Mesenchymal stem cell (in vitro differentiated cells and primary cell): ENCODE results near the gene CFAP157.

Source experiments
- DNase-seq: peaks from one replicate; pipeline ENCODE4 v3.0.0-alpha.2; 2013
- H2AFZ ChIP-seq: one replicate; pipeline ENCODE4 v1.6.1; 2013; ENCODE audit warnings: low read depth, mild to moderate bottlenecking, control low read depth, inconsistent platforms, low read length, moderate library complexity
- H2AK5ac ChIP-seq: 2 replicates; pipeline ENCODE4 v1.6.1; 2013; ENCODE audit warnings: low read length, moderate library complexity, mild to moderate bottlenecking, inconsistent platforms; ENCODE audit not compliant: severe bottlenecking
- H2BK120ac ChIP-seq: one replicate; pipeline ENCODE4 v1.6.1; 2013; ENCODE audit warnings: low read depth, mild to moderate bottlenecking, inconsistent platforms, low read length, moderate library complexity
- H2BK12ac ChIP-seq, 2 experiments: one replicate each; pipeline ENCODE4 v1.6.1; 2013; ENCODE audit warnings: inconsistent platforms in 2 of 2, low read length in 2 of 2, mild to moderate bottlenecking in 2 of 2, moderate library complexity in 2 of 2, control low read depth in 1 of 2
- H2BK15ac ChIP-seq: one replicate; pipeline ENCODE4 v1.6.1; 2013; ENCODE audit warnings: mild to moderate bottlenecking, low read depth, inconsistent platforms; ENCODE audit not compliant: poor library complexity, severe bottlenecking
- H2BK5ac ChIP-seq: 2 replicates; pipeline ENCODE4 v1.6.1; 2013; ENCODE audit warnings: low read depth, mild to moderate bottlenecking, low read length, control low read depth, inconsistent platforms; ENCODE audit not compliant: poor library complexity, severe bottlenecking
- H3K14ac ChIP-seq, 2 experiments: one replicate each; pipeline ENCODE4 v1.6.1; 2013; ENCODE audit warnings: inconsistent platforms in 2 of 2, low read length in 2 of 2, control low read depth in 1 of 2, mild to moderate bottlenecking in 1 of 2, moderate library complexity in 1 of 2
- H3K18ac ChIP-seq, 2 experiments: one replicate each; pipeline ENCODE4 v1.6.1; 2013; ENCODE audit warnings: inconsistent platforms in 2 of 2, low read length in 2 of 2, control low read depth in 1 of 2, low read depth in 1 of 2, mild to moderate bottlenecking in 1 of 2
- H3K23ac ChIP-seq, 2 experiments: one replicate each; pipeline ENCODE4 v1.6.1; 2013; ENCODE audit warnings: inconsistent platforms in 2 of 2, low read length in 2 of 2, mild to moderate bottlenecking in 2 of 2, moderate library complexity in 2 of 2, control low read depth in 1 of 2
- H3K27ac ChIP-seq: 2 replicates; pipeline ENCODE4 v1.5.1; 2013; ENCODE audit warnings: mild to moderate bottlenecking, moderate library complexity, low read length, control low read depth, inconsistent platforms; ENCODE audit not compliant: poor library complexity, severe bottlenecking
- H3K27me3 ChIP-seq, 2 experiments: 2 replicates each; pipeline versions ENCODE4 v1.6.1 to v1.7.0; 2013; ENCODE audit warnings: low read length in 2 of 2, mild to moderate bottlenecking in 2 of 2, moderate library complexity in 2 of 2, control low read depth in 1 of 2, inconsistent platforms in 1 of 2; ENCODE audit not compliant: control insufficient read depth in 1 of 2, insufficient read depth in 1 of 2
- H3K36me3 ChIP-seq, 2 experiments: 2 replicates each; pipeline versions ENCODE4 v1.6.1 to v1.7.0; 2013; ENCODE audit warnings: low read length in 2 of 2, control low read depth in 1 of 2, inconsistent platforms in 1 of 2, low read depth in 1 of 2, mild to moderate bottlenecking in 1 of 2; ENCODE audit not compliant: insufficient read depth in 2 of 2, control insufficient read depth in 1 of 2
- H3K4ac ChIP-seq, 2 experiments: one replicate each; pipeline ENCODE4 v1.6.1; 2013; ENCODE audit warnings: inconsistent platforms in 2 of 2, low read length in 2 of 2, mild to moderate bottlenecking in 2 of 2, moderate library complexity in 2 of 2, control low read depth in 1 of 2, low read depth in 1 of 2
- H3K4me1 ChIP-seq: 2 replicates; pipeline ENCODE4 v1.6.1; 2013; ENCODE audit warnings: low read depth, low read length, control low read depth; ENCODE audit not compliant: control insufficient read depth, insufficient read depth
- H3K4me2 ChIP-seq: 2 replicates; pipeline ENCODE4 v1.6.1; 2013; ENCODE audit warnings: low read length, mild to moderate bottlenecking, inconsistent platforms; ENCODE audit not compliant: poor library complexity, severe bottlenecking
- H3K4me3 ChIP-seq, 2 experiments: 2 replicates each; pipeline versions ENCODE4 v1.5.1 to v1.7.0; 2013; ENCODE audit warnings: low read length in 2 of 2, mild to moderate bottlenecking in 2 of 2, control low read depth in 1 of 2, low read depth in 1 of 2; ENCODE audit not compliant: insufficient read depth in 1 of 2
- H3K79me1 ChIP-seq: replicated peaks from 2 replicates; pipeline ENCODE4 v1.6.1; 2013; ENCODE audit warnings: mild to moderate bottlenecking, control low read depth, low read length, inconsistent platforms; ENCODE audit not compliant: poor library complexity, severe bottlenecking
- H3K9ac ChIP-seq: 2 replicates; pipeline ENCODE4 v1.7.0; 2013; ENCODE audit warnings: mild to moderate bottlenecking, low read length, moderate library complexity
- H3K9me3 ChIP-seq: 2 replicates; pipeline ENCODE4 v1.7.0; 2013; ENCODE audit warnings: mild to moderate bottlenecking, low read length; ENCODE audit not compliant: control insufficient read depth
- H4K8ac ChIP-seq: one replicate; pipeline ENCODE4 v1.6.1; 2013; ENCODE audit warnings: inconsistent platforms, mild to moderate bottlenecking, low read length, moderate library complexity
- H4K91ac ChIP-seq: one replicate; pipeline ENCODE4 v1.6.1; 2013; ENCODE audit warnings: mild to moderate bottlenecking, low read length, inconsistent platforms
- WGBS: methylation state at CpG from one replicate; pipeline ENCODE4 v1.1.7; 2013; ENCODE audit warnings: mixed read lengths; 5-methylcytosine and 5-hydroxymethylcytosine counted together

CFAP157 gene

DNA sequence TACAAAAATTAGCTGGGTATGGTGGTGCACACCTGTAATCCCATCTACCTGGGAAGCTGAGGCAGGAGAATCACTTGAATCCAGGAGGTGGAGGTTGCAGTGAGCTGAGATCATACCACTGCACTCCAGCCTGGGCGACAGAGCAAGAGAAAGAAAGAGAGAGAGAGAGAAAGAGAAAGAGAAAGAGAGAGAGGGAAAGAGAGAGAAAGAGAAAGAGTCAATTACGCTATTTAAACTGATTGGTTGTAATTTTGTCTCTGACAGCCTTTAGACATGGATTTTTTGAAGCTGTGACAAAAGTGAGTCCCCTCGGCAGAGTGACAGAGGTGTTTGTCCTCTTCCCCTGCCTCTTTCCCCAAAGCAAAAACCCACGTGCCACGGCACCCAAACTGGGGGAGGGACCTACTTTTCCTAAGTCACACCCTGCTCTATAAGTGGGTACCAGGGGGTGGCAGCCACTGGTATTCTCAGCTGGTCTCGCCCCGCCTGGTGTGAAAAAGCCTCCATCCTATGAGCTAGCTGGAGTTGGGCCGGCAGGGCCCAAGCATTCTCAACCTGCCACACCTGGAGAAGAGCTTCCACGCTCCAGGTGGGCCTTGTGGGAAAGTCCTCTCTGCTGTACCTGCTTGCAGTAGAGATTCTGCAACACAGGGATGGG lies 3.4 kb upstream of the CFAP157 start:
- H2AK5ac ChIP-seq, result no peak overlapping the region
- H3K4me3 ChIP-seq, result no peak overlapping the region
- peak overlapping the region in 1 of 2 experiments; percentile 51 for H3K23ac ChIP-seq
- WGBS, result 73% methylated on average over 9 of the region's 9 CpGs
- no peak overlapping the region for H3K4me2 ChIP-seq
- no peaks in the 10 kb centered on the region for H3K9me3 ChIP-seq
- DNase-seq, result no peak
- H3K9ac ChIP-seq, result no peak overlapping the region
- no peaks in the 10 kb centered on the region for H3K36me3 ChIP-seq
- H2BK12ac ChIP-seq, result no peak overlapping the region
- no peak overlapping the region for H2BK15ac ChIP-seq
- H2BK120ac ChIP-seq, result no peak overlapping the region
- no peak overlapping the region for H3K14ac ChIP-seq
- no peak overlapping the region for H3K4ac ChIP-seq
- H3K79me1 ChIP-seq, result no peaks in the 10 kb centered on the region
- H3K27me3 ChIP-seq, result peaks cover 0 to 6% of the 10 kb centered on the region in 2 experiments
- H3K18ac ChIP-seq, result no peak overlapping the region
- no peak overlapping the region for H3K27ac ChIP-seq
- H2AFZ ChIP-seq, result no peak overlapping the region
- H4K8ac ChIP-seq, result no peak overlapping the region
- no peak overlapping the region for H4K91ac ChIP-seq
- H2BK5ac ChIP-seq, result no peak overlapping the region
- H3K4me1 ChIP-seq, result peaks cover 25% of the 10 kb centered on the region

DNA sequence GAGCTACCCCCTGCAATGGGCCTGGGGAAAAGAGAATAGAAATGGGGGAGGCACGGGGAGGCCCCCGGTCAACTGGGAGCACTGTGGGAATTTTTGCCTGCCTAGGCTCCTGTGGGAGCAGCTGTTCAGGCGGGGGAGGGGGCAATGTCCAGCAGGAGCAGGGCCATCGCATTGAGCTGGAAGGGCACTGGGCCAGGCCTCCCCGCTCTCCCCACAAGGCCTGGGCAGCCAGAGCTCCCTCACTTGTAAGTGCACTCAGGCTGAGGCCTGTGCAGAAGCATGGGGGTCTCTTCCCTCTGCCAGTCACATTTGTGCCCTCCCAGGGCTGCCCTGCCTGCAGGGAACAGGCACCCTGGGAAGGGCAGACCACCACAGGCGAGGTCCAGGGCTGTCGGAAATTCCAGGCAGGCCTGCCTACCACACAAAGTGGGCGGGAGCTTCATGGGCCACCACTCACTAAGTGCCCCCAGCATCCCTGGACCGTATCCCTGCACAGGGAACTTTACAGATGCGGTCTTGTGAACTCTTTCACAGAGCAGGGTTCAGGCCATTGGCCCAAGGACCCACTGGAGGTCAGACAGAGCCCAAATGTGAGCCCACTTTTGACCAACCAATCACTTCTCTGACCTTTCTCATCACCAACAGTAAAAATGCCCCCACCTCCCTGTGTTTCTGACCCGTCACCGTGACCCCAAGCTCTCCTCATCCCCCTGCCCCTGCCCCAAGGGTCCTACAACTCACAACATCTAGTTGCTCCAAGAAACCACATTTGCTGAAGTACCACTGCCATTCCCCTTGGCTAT lies 1.0 kb upstream of the CFAP157 start:
- no peak overlapping the region for H2BK120ac ChIP-seq
- no peak overlapping the region for H3K14ac ChIP-seq
- H3K9ac ChIP-seq, result no peak overlapping the region
- no peak overlapping the region for H2AK5ac ChIP-seq
- no peak overlapping the region for H3K4ac ChIP-seq
- H4K8ac ChIP-seq, result no peak overlapping the region
- WGBS, result 82% methylated on average over 12 of the region's 12 CpGs
- H3K27ac ChIP-seq, result no peak overlapping the region
- no peak overlapping the region for H3K4me2 ChIP-seq
- H3K4me3 ChIP-seq, result no peak overlapping the region
- H2BK12ac ChIP-seq, result no peak overlapping the region
- no peak overlapping the region for H2BK15ac ChIP-seq
- H3K27me3 ChIP-seq, result peaks cover 0 to 6% of the 10 kb centered on the region in 2 experiments
- H2BK5ac ChIP-seq, result no peak overlapping the region
- H4K91ac ChIP-seq, result no peak overlapping the region
- H3K4me1 ChIP-seq, result peaks cover 27% of the 10 kb centered on the region
- peaks cover 0 to 10% of the 10 kb centered on the region in 2 experiments for H3K36me3 ChIP-seq
- no peaks in the 10 kb centered on the region for H3K9me3 ChIP-seq
- DNase-seq, result no peak
- H3K79me1 ChIP-seq, result no peaks in the 10 kb centered on the region
- H2AFZ ChIP-seq, result no peak overlapping the region
- H3K23ac ChIP-seq, result peak overlapping the region in 1 of 2 experiments; percentile 65
- no peak overlapping the region for H3K18ac ChIP-seq

- Histone ChIP-seq H2AK5ac (no peak overlapping the region), H2BK12ac (no peak overlapping the region), H2BK5ac (no peak overlapping the region), H3K18ac (no peak overlapping the region), H3K4me1 (peaks cover 45% of the 10 kb centered on the region), H4K91ac (no peak overlapping the region), H3K9me3 (no peaks in the 10 kb centered on the region), H3K4ac (no peak overlapping the region), H3K23ac (no peak overlapping the region), H3K27me3 (peaks cover 0 to 6% of the 10 kb centered on the region in 2 experiments), H2BK15ac (no peak overlapping the region), H3K14ac (no peak overlapping the region), H3K36me3 (peaks cover 0 to 14% of the 10 kb centered on the region in 2 experiments), H2BK120ac (no peak overlapping the region), H3K79me1 (peaks cover 2% of the 10 kb centered on the region), H3K9ac (no peak overlapping the region), H4K8ac (no peak overlapping the region), H3K4me3 (no peak overlapping the region), H2AFZ (no peak overlapping the region), H3K27ac (no peak overlapping the region), H3K4me2 (no peak overlapping the region)
- DNase-seq, result no peak
- 66% methylated on average over 5 of the region's 5 CpGs for WGBS
Observed at GRCh38 chr9:127707766-127708165, 978 bp downstream of the CFAP157 start.

- no peak overlapping the region for H4K91ac ChIP-seq
- WGBS, result 94% methylated on average over 8 of the region's 8 CpGs
- no peak overlapping the region for H2BK12ac ChIP-seq
- no peak overlapping the region for H2BK15ac ChIP-seq
- no peak overlapping the region for H2BK120ac ChIP-seq
- no peak for DNase-seq
- H3K9ac ChIP-seq, result no peak overlapping the region
- no peak overlapping the region for H3K18ac ChIP-seq
- no peaks in the 10 kb centered on the region for H3K9me3 ChIP-seq
- H3K14ac ChIP-seq, result peak overlapping the region in 1 of 2 experiments; percentile 19
- H3K27ac ChIP-seq, result no peak overlapping the region
- H2BK5ac ChIP-seq, result no peak overlapping the region
- H4K8ac ChIP-seq, result no peak overlapping the region
- H2AFZ ChIP-seq, result no peak overlapping the region
- no peak overlapping the region for H2AK5ac ChIP-seq
- peaks cover 51% of the 10 kb centered on the region for H3K4me1 ChIP-seq
- H3K4ac ChIP-seq, result no peak overlapping the region
- no peak overlapping the region for H3K4me2 ChIP-seq
- H3K27me3 ChIP-seq, result peaks cover 0 to 4% of the 10 kb centered on the region in 2 experiments
- peaks cover 0 to 17% of the 10 kb centered on the region in 2 experiments for H3K36me3 ChIP-seq
- no peak overlapping the region for H3K4me3 ChIP-seq
- H3K23ac ChIP-seq, result no peak overlapping the region
- H3K79me1 ChIP-seq, result peaks cover 11% of the 10 kb centered on the region
Observed at GRCh38 chr9:127708952-127709587, 2.3 kb downstream of the CFAP157 start.
